A549 (cell line): ENCODE results near the gene BAAT. TPM values are rescaled to one million over a fixed set of nuclear protein-coding genes. Genes with fewer than 3 reads are reported as not detected.

Source experiments
- ATAC-seq, 2 experiments: fragments of 200-7000 bp in 1 of 2; fragments of >200 bp in 1 of 2; cut with Nextera tagmentation in 1 of 2; cut with Tn5 transposase in 1 of 2; 3 replicates each; pipeline versions ENCODE4 v1.8.0 to v1.9.1; 2018 to 2020; ENCODE audit warnings: mild to moderate bottlenecking in 1 of 2, moderate library complexity in 1 of 2
- CTCF ChIA-PET: fragments of 300-600 bp; sonication (Branson Sonifier 250); formaldehyde crosslinking; extraction: SDS; loops from one replicate; lab custom pipeline; 2021; ENCODE audit warnings: antibody characterized with exemption, inconsistent platforms; lab: Yijun Ruan, JAX
- POLR2A ChIA-PET: fragments of 350-600 bp; formaldehyde crosslinking; extraction: SDS; loops from one replicate; lab custom pipeline; 2021; ENCODE audit warnings: antibody characterized with exemption, inconsistent platforms; lab: Yijun Ruan, JAX
- DNase-seq, 2 experiments: peaks; one replicate each; pipeline versions ENCODE4 v3.0.0 to v3.0.0-alpha.2; 2011 to 2016; ENCODE audit warnings: low read depth in 1 of 2, low spot score in 1 of 2
- FAIRE-seq: peaks from 2 replicates; lab custom pipeline; 2011; peaks lifted over from hg19 to GRCh38; lab: Jason Lieb, UNC
- H3K27ac ChIP-seq, 2 experiments: fragments of >200 bp; sonication (Bioruptor Twin); formaldehyde crosslinking; 3 replicates each; pipeline ENCODE4 v1.5.1; 2016 to 2017
- H3K4me1 ChIP-seq: fragments of >200 bp; sonication (Bioruptor Twin); formaldehyde crosslinking; 3 replicates; pipeline ENCODE4 v1.6.1; 2016
- H3K4me2 ChIP-seq: fragments of >200 bp; sonication (Bioruptor Twin); formaldehyde crosslinking; 3 replicates; pipeline ENCODE4 v1.6.1; 2016
- H3K4me3 ChIP-seq: fragments of >200 bp; sonication (Bioruptor Twin); formaldehyde crosslinking; 3 replicates; pipeline ENCODE4 v1.5.1; 2016
- H3K9me3 ChIP-seq: fragments of >200 bp; sonication (Bioruptor Twin); formaldehyde crosslinking; 3 replicates; pipeline ENCODE4 v1.6.1; 2016
- CBX2 ChIP-seq: fragments of 200-600 bp; sonication (generic); IDR thresholded peaks from 2 replicates; pipeline ENCODE4 v1.6.1; 2016; ENCODE audit warnings: low read depth, mild to moderate bottlenecking, borderline replicate concordance
- CBX8 ChIP-seq: fragments of 200-600 bp; sonication (generic); IDR thresholded peaks from 2 replicates; pipeline ENCODE4 v1.6.1; 2016
- CEBPB ChIP-seq, 2 experiments: fragments of >200 bp in 1 of 2; sonication (Bioruptor Twin) in 1 of 2; formaldehyde crosslinking in 1 of 2; IDR thresholded peaks; 2 replicates each; pipeline ENCODE4 v1.6.1; 2012 to 2016
- CHD2 ChIP-seq: fragments of 150-350 bp; IDR thresholded peaks from 2 replicates; pipeline ENCODE4 v1.6.1; 2014; ENCODE audit warnings: low read length; ENCODE audit not compliant: partially characterized antibody
- CHD4 ChIP-seq: fragments of 200-600 bp; sonication (generic); IDR thresholded peaks from 2 replicates; pipeline ENCODE4 v1.6.1; 2016; ENCODE audit warnings: antibody characterized with exemption, mild to moderate bottlenecking, borderline replicate concordance
- CTCF ChIP-seq: fragments of >200 bp; sonication (Bioruptor Twin); formaldehyde crosslinking; IDR thresholded peaks from 3 replicates; pipeline ENCODE4 v1.5.1; 2016
- EP300 ChIP-seq, 2 experiments: fragments of >200 bp; sonication (Bioruptor Twin); formaldehyde crosslinking; IDR thresholded peaks; 2 replicates in 1 of 2; 3 replicates in 1 of 2; pipeline ENCODE4 v1.6.1; 2016 to 2017
- FOSL2 ChIP-seq, 2 experiments: fragments of 450-650 bp in 1 of 2; fragments of >200 bp in 1 of 2; sonication (Bioruptor Twin) in 1 of 2; formaldehyde crosslinking; IDR thresholded peaks; 2 replicates each; pipeline versions ENCODE4 v1.5.0 to v1.6.1; 2016 to 2020; ENCODE audit warnings: mild to moderate bottlenecking in 1 of 2, moderate library complexity in 1 of 2
- HDAC2 ChIP-seq: fragments of 200-600 bp; sonication (generic); IDR thresholded peaks from 2 replicates; pipeline ENCODE4 v1.6.1; 2016
- HES2 ChIP-seq: fragments of >200 bp; sonication (Bioruptor Twin); formaldehyde crosslinking; IDR thresholded peaks from 2 replicates; pipeline ENCODE4 v1.6.1; 2016
- HEYL ChIP-seq: fragments of 250-450 bp; sonication (Bioruptor Pico); IDR thresholded peaks from 2 replicates; pipeline ENCODE4 v1.8.0; 2021; ENCODE audit warnings: mild to moderate bottlenecking, moderate library complexity
- HOXA7 ChIP-seq: fragments of 250-450 bp; sonication (Bioruptor Pico); IDR thresholded peaks from 2 replicates; pipeline ENCODE4 v1.5.0; 2020; ENCODE audit warnings: mild to moderate bottlenecking, moderate library complexity
- JUN ChIP-seq, 2 experiments: fragments of >200 bp; sonication (Bioruptor Twin); formaldehyde crosslinking; IDR thresholded peaks; 2 replicates in 1 of 2; 3 replicates in 1 of 2; pipeline ENCODE4 v1.6.1; 2016 to 2017
- JUNB ChIP-seq: fragments of >200 bp; sonication (Bioruptor Twin); formaldehyde crosslinking; IDR thresholded peaks from 2 replicates; pipeline ENCODE4 v1.6.1; 2016
- KDM1A ChIP-seq: fragments of 200-600 bp; sonication (generic); IDR thresholded peaks from 2 replicates; pipeline ENCODE4 v1.6.1; 2016; ENCODE audit warnings: low read depth, mild to moderate bottlenecking
- MAFK ChIP-seq: fragments of 450-650 bp; IDR thresholded peaks from 2 replicates; pipeline ENCODE4 v1.6.1; 2014; ENCODE audit not compliant: partially characterized antibody
- MAX ChIP-seq: IDR thresholded peaks from 2 replicates; pipeline ENCODE4 v1.6.1; 2012
- MYC ChIP-seq: IDR thresholded peaks from 2 replicates; pipeline ENCODE4 v1.6.1; 2012; ENCODE audit warnings: mild to moderate bottlenecking, inconsistent platforms, low read length, improper control_type of control experiment, borderline replicate concordance
- NR3C1 ChIP-seq: fragments of >200 bp; sonication (Bioruptor Twin); formaldehyde crosslinking; IDR thresholded peaks from 3 replicates; pipeline ENCODE4 v1.6.1; 2017
- PHF8 ChIP-seq: fragments of 200-600 bp; sonication (generic); IDR thresholded peaks from 2 replicates; pipeline ENCODE4 v1.6.1; 2016; ENCODE audit warnings: low read depth, mild to moderate bottlenecking, antibody characterized with exemption, moderate library complexity, borderline replicate concordance
- POLR2A ChIP-seq: IDR thresholded peaks from 2 replicates; pipeline ENCODE4 v1.6.1; 2012; ENCODE audit warnings: mild to moderate bottlenecking, low read length
- RAD21 ChIP-seq, 2 experiments: fragments of >200 bp in 1 of 2; sonication (Bioruptor Twin) in 1 of 2; formaldehyde crosslinking in 1 of 2; IDR thresholded peaks in 1 of 2; conservative IDR thresholded peaks in 1 of 2; 2 replicates in 1 of 2; 3 replicates in 1 of 2; pipeline ENCODE4 v1.6.1; 2012 to 2018; ENCODE audit warnings: inconsistent platforms in 1 of 2
- SMC3 ChIP-seq: fragments of >200 bp; sonication (Bioruptor Twin); formaldehyde crosslinking; IDR thresholded peaks from 3 replicates; pipeline ENCODE4 v1.6.1; 2018; ENCODE audit warnings: inconsistent platforms
- ZC3H11A ChIP-seq: fragments of 450-650 bp; IDR thresholded peaks from 2 replicates; pipeline ENCODE4 v1.6.1; 2014; ENCODE audit warnings: antibody characterized with exemption, mild to moderate bottlenecking
- ZFP36 ChIP-seq: fragments of 450-650 bp; IDR thresholded peaks from 2 replicates; pipeline ENCODE4 v1.6.1; 2014; ENCODE audit warnings: borderline replicate concordance; ENCODE audit not compliant: partially characterized antibody
- ZNF302 ChIP-seq: fragments of 250-450 bp; sonication (Bioruptor Pico); IDR thresholded peaks from 2 replicates; pipeline ENCODE4 v1.9.0; 2021; ENCODE audit warnings: inconsistent platforms, mild to moderate bottlenecking, moderate library complexity
- whole genome bisulfite sequencing: methylation state at CpG from one replicate; pipeline ENCODE4 v1.1.6; 2017; ENCODE audit errors: missing lambda C conversion rate; 5-methylcytosine and 5-hydroxymethylcytosine counted together
- polyA plus RNA-seq, 4 experiments: library from polyadenylated mRNA; depleted of rRNA in 3 of 4; stranded (reverse); fragments of >200 nt; fragmentation: RNase III in 1 of 4; extraction: RNeasy Plus Mini Kit Qiagen cat#74134 plus additional on column Dnase treatment in 1 of 4; gene quantifications; 2 replicates in 3 of 4; 3 replicates in 1 of 4; pipeline ENCODE4 v1.2.3, GENCODE V29; 2011 to 2017
- TF ChIP-seq, protein P1 (sequence below): fragments of 250-450 bp; sonication (Bioruptor Pico); IDR thresholded peaks from 2 replicates; pipeline ENCODE4 v1.5.0; 2020; ENCODE audit warnings: low read depth, mild to moderate bottlenecking, moderate library complexity
- TF ChIP-seq, protein P2 (sequence below): fragments of >200 bp; sonication (Bioruptor Twin); formaldehyde crosslinking; IDR thresholded peaks from 3 replicates; pipeline ENCODE4 v1.6.1; 2016
- TF ChIP-seq, protein P3 (sequence below): IDR thresholded peaks from 2 replicates; pipeline ENCODE4 v1.6.1; 2012

The BAAT gene
- polyA plus RNA-seq, 2 of the 4 experiments (the other 2 are of a cell fraction) = 9.1 to 13.6 TPM

DNA sequence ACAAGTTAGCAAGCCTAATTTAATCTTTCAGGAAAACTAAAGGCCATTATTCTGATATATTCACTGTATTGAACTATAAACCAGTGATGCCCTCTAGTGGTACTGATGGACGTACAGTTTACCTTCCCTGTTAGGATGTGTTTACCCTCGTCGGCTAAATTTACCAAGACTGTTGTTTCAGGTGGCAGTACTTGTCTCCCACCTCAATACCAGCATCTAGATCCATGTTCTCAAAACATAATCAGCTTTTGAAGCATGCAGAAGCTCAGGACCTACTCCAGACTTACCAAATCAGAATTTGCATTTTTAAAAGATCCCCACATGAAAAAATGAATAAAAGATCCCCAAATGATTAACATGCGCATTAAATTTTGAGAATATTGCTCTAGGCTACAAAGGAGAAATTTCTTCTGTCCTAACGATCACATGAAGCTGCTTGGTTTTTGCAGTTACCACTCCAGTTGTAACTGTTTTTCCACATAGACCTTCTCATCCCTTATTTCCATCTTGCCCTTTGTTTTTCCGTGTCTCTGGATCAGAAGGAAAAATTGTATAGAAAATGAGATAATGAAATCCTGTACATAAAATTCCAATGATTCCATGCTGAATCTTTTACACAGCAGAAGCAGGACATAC is 3.2 kb upstream of the BAAT start:
- Histone ChIP-seq H3K9me3 (peaks cover 5% of the 10 kb centered on the region; the same call in 2 of the 3 replicates), H3K4me2 (peak overlapping the region; percentile 41; the same call in 2 of the 3 replicates), H3K4me3 (no peak overlapping the region), H3K27ac (peak overlapping the region; percentile 68 to 82), H3K4me1 (peaks cover 44% of the 10 kb centered on the region)
- ATAC-seq (peak; percentile 98 to 99), DNase-seq (peak in 1 of 2 experiments; percentile 82), FAIRE-seq (no peak)
- TF ChIP-seq ZFP36 (no peak), JUN (IDR thresholded peaks at IDR 0.05) (0 out of 5 replicates have a peak, but pooled peaks of 1 of the 2 experiments have one; percentile 21), CTCF (peak; percentile 74), KDM1A (no peak), CHD4 (no peak), MAFK (no peak), EP300 (IDR thresholded peaks at IDR 0.05) (no peak), CBX8 (no peak), ZC3H11A (no peak), MAX (no peak), ZNF302 (no peak), JUNB (no peak), CBX2 (no peak), RAD21 (conservative IDR thresholded peaks at IDR 0.05 in 1 of 2, IDR thresholded peaks at IDR 0.05 in 1 of 2) (peak; percentile 84), HEYL (CRISPR knock-in tag) (no peak), POLR2A (no peak), PHF8 (no peak), FOSL2 (IDR thresholded peaks at IDR 0.05) (no peak), FOSL2 (CRISPR knock-in tag; IDR thresholded peaks at IDR 0.05) (no peak), MYC (no peak), SMC3 (peak; percentile 85)
- TF ChIP-seq, protein P1, sequence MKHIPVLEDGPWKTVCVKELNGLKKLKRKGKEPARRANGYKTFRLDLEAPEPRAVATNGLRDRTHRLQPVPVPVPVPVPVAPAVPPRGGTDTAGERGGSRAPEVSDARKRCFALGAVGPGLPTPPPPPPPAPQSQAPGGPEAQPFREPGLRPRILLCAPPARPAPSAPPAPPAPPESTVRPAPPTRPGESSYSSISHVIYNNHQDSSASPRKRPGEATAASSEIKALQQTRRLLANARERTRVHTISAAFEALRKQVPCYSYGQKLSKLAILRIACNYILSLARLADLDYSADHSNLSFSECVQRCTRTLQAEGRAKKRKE (CRISPR knock-in tag) = no peak
- ChIA-PET POLR2A (interaction anchor here (1.6 kb wide), 1 partner anchor 10 kb away, joined by 8 read pairs; the partner anchor contains the start of genes MRPL50 and ZNF189), CTCF (interaction anchor here (0.6 to 3.5 kb wide), 45 partner anchors 8 to 801 kb away, joined by 3 to 43 read pairs (median 4); partner anchors contain the start of genes MRPL50 and ZNF189)
- WGBS = 40% methylated on average over 6 of the region's 6 CpGs

GRCh38 chr9:101383361-101383760 is 1.4 kb downstream of the BAAT start:
- POLR2A ChIA-PET = no interaction called here
- Histone ChIP-seq H3K4me2 (peak overlapping the region; percentile 63), H3K27ac (peak overlapping the region; percentile 70 to 81), H3K9me3 (peaks cover 5% of the 10 kb centered on the region; the same call in 2 of the 3 replicates), H3K4me1 (peaks cover 54% of the 10 kb centered on the region), H3K4me3 (peak overlapping the region; percentile 27)
- CTCF ChIA-PET = interaction anchor here (1.3 to 3.3 kb wide), 4 partner anchors 10 to 72 kb away, joined by 3 to 13 read pairs (median 9); no protein-coding TSS in a partner anchor
- 33% methylated on average over 2 of the region's 2 CpGs for WGBS
- no peak for DNase-seq
- ATAC-seq = peak in 1 of 2 experiments; percentile 25; a peak in 2 of 6 replicates
- no peak for FAIRE-seq
- TF ChIP-seq, protein P2, sequence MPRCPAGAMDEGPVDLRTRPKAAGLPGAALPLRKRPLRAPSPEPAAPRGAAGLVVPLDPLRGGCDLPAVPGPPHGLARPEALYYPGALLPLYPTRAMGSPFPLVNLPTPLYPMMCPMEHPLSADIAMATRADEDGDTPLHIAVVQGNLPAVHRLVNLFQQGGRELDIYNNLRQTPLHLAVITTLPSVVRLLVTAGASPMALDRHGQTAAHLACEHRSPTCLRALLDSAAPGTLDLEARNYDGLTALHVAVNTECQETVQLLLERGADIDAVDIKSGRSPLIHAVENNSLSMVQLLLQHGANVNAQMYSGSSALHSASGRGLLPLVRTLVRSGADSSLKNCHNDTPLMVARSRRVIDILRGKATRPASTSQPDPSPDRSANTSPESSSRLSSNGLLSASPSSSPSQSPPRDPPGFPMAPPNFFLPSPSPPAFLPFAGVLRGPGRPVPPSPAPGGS = no peak
- TF ChIP-seq FOSL2 (IDR thresholded peaks at IDR 0.05) = no peak
- no peak for TF ChIP-seq FOSL2 (CRISPR knock-in tag; IDR thresholded peaks at IDR 0.05)
- TF ChIP-seq CHD2 = no peak
- TF ChIP-seq, protein P3, sequence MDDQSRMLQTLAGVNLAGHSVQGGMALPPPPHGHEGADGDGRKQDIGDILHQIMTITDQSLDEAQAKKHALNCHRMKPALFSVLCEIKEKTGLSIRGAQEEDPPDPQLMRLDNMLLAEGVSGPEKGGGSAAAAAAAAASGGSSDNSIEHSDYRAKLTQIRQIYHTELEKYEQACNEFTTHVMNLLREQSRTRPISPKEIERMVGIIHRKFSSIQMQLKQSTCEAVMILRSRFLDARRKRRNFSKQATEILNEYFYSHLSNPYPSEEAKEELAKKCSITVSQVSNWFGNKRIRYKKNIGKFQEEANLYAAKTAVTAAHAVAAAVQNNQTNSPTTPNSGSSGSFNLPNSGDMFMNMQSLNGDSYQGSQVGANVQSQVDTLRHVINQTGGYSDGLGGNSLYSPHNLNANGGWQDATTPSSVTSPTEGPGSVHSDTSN = no peak
- no peak for TF ChIP-seq HDAC2
- no peak for TF ChIP-seq HOXA7
- TF ChIP-seq HES2 = no peak
- TF ChIP-seq HEYL (CRISPR knock-in tag) = no peak
- TF ChIP-seq NR3C1 = no peak
- no peak for TF ChIP-seq CTCF
- TF ChIP-seq CEBPB (IDR thresholded peaks at IDR 0.05) = no peak
